Trophoblast cell (in vitro differentiated cells and primary cell): Measurements from ENCODE around the gene WNT9A.
"Not testable (repeated sequence)": the region's sequence is repeated elsewhere in the genome, so short reads cannot be mapped to it uniquely, and the experiment has no call there.

ENCODE experiments used
- DNase-seq, 2 donors: peaks; one replicate each; pipeline ENCODE4 v3.0.0-alpha.2; 2016
- H2AFZ ChIP-seq: 2 replicates; pipeline ENCODE4 v1.6.1; 2013; ENCODE audit warnings: low read length, moderate library complexity, mild to moderate bottlenecking; ENCODE audit not compliant: insufficient read depth, poor library complexity
- H2AK5ac ChIP-seq: 2 replicates; pipeline ENCODE4 v1.6.1; 2013; ENCODE audit warnings: mild to moderate bottlenecking, low read length
- H2BK120ac ChIP-seq: 2 replicates; pipeline ENCODE4 v1.6.1; 2013; ENCODE audit warnings: low read length, mild to moderate bottlenecking, moderate library complexity; ENCODE audit not compliant: insufficient read depth, poor library complexity
- H2BK12ac ChIP-seq: 2 replicates; pipeline ENCODE4 v1.6.1; 2013; ENCODE audit warnings: mild to moderate bottlenecking, low read length, moderate library complexity
- H2BK5ac ChIP-seq: 2 replicates; pipeline ENCODE4 v1.6.1; 2013; ENCODE audit warnings: low read length, low read depth, moderate library complexity, mild to moderate bottlenecking; ENCODE audit not compliant: poor library complexity
- H3K14ac ChIP-seq: 2 replicates; pipeline ENCODE4 v1.6.1; 2013; ENCODE audit warnings: mild to moderate bottlenecking, low read length
- H3K18ac ChIP-seq: 2 replicates; pipeline ENCODE4 v1.6.1; 2013; ENCODE audit warnings: mild to moderate bottlenecking, low read length
- H3K23ac ChIP-seq: 2 replicates; pipeline ENCODE4 v1.6.1; 2013; ENCODE audit warnings: low read length
- H3K27ac ChIP-seq: 2 replicates; pipeline ENCODE4 v1.5.1; 2013; ENCODE audit warnings: low read depth, mild to moderate bottlenecking, inconsistent platforms, low read length, moderate library complexity
- H3K27me3 ChIP-seq: 2 replicates; pipeline ENCODE4 v1.6.1; 2013; ENCODE audit warnings: inconsistent platforms, mild to moderate bottlenecking, low read length, moderate library complexity; ENCODE audit not compliant: insufficient read depth
- H3K36me3 ChIP-seq, 2 experiments: 1 replicate in 1 of 2; 2 replicates in 1 of 2; pipeline ENCODE4 v1.6.1; 2013; ENCODE audit warnings: low read length in 2 of 2, mild to moderate bottlenecking in 2 of 2, moderate library complexity in 1 of 2; ENCODE audit not compliant: insufficient read depth in 2 of 2, control insufficient read depth in 1 of 2
- H3K4ac ChIP-seq: 2 replicates; pipeline ENCODE4 v1.6.1; 2013; ENCODE audit warnings: low read depth, mild to moderate bottlenecking, low read length, moderate library complexity
- H3K4me1 ChIP-seq, 2 experiments: 1 replicate in 1 of 2; 2 replicates in 1 of 2; pipeline ENCODE4 v1.6.1; 2013; ENCODE audit warnings: low read length in 2 of 2, mild to moderate bottlenecking in 2 of 2, moderate library complexity in 1 of 2; ENCODE audit not compliant: insufficient read depth in 2 of 2, control insufficient read depth in 1 of 2
- H3K4me2 ChIP-seq: 2 replicates; pipeline ENCODE4 v1.6.1; 2013; ENCODE audit warnings: inconsistent platforms, mild to moderate bottlenecking, low read length, moderate library complexity
- H3K4me3 ChIP-seq: 2 replicates; pipeline ENCODE4 v1.5.1; 2013; ENCODE audit warnings: mild to moderate bottlenecking, low read depth, low read length, inconsistent platforms
- H3K79me1 ChIP-seq: one replicate; pipeline ENCODE4 v1.6.1; 2013; ENCODE audit warnings: low read length
- H3K79me2 ChIP-seq: 2 replicates; pipeline ENCODE4 v1.6.1; 2013; ENCODE audit warnings: low read length, mild to moderate bottlenecking; ENCODE audit not compliant: control insufficient read depth, insufficient read depth, poor library complexity
- H3K9ac ChIP-seq: 2 replicates; pipeline ENCODE4 v1.6.1; 2013; ENCODE audit warnings: mild to moderate bottlenecking, low read length
- H3K9me3 ChIP-seq: 2 replicates; pipeline ENCODE4 v1.6.1; 2013; ENCODE audit warnings: low read depth, mild to moderate bottlenecking, control low read depth, inconsistent platforms, low read length; ENCODE audit not compliant: insufficient read depth
- H4K12ac ChIP-seq: 2 replicates; pipeline ENCODE4 v1.6.1; 2013; ENCODE audit warnings: low read depth, mild to moderate bottlenecking, low read length, moderate library complexity
- H4K8ac ChIP-seq: 2 replicates; pipeline ENCODE4 v1.6.1; 2013; ENCODE audit warnings: low read depth, mild to moderate bottlenecking, low read length, moderate library complexity
- H4K91ac ChIP-seq: one replicate; pipeline ENCODE4 v1.6.1; 2013; ENCODE audit warnings: low read depth, mild to moderate bottlenecking, low read length, moderate library complexity
- WGBS: extraction: QIAGEN DNeasy Blood & Tissue Kit; methylation state at CpG from one replicate; pipeline ENCODE4 v1.1.7; 2013; ENCODE audit warnings: missing lambda C conversion rate; ENCODE audit not compliant: insufficient read length, insufficient coverage; ENCODE audit errors: extremely low coverage; 5-methylcytosine and 5-hydroxymethylcytosine counted together

Gene WNT9A

DNA sequence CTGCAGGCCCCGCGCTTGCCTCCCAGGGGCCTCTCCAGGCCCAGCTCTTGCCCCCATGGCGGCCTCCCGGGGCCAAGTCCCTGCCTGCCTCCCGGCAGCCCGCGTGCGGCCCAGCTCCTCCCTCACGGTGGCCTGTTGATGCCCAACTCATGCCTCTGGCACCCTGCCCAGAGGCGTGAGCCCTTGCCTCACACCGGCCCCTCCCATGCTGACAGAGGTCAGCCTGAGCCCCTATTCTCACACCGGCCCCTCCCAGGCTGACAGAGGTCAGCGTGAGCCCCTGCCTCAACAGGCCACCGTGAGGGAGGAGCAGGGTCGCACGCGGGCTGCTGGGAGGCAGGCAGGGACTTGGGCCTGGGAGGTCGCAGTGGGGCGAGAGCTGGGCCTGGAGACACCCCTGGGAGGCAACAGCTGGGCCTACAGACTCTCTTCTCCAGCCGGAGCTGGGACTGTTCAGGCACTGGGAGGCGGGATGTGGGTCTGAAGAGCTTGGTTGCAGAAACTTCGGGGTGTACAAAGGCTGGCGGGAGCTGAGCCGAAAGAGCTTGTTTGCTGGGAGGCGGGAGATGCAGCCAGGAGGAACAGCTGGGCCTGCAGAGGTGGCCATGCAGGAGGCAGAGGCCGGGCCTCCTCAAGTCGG is 24.0 kb upstream of the WNT9A start:
- not testable (repeated sequence) for DNase-seq, H3K9ac ChIP-seq, H2BK5ac ChIP-seq, H3K27ac ChIP-seq, H3K36me3 ChIP-seq, H3K9me3 ChIP-seq, H2BK120ac ChIP-seq, H3K4me2 ChIP-seq, H3K4me3 ChIP-seq, H3K4me1 ChIP-seq, H4K8ac ChIP-seq, H3K79me2 ChIP-seq, H3K79me1 ChIP-seq, H2AK5ac ChIP-seq, H3K27me3 ChIP-seq, H3K23ac ChIP-seq, H3K4ac ChIP-seq, H4K12ac ChIP-seq, H2BK12ac ChIP-seq, H4K91ac ChIP-seq, H3K18ac ChIP-seq, H3K14ac ChIP-seq, H2AFZ ChIP-seq
- WGBS, result no CpG with 5 or more reads among the region's 27 CpGs

DNA sequence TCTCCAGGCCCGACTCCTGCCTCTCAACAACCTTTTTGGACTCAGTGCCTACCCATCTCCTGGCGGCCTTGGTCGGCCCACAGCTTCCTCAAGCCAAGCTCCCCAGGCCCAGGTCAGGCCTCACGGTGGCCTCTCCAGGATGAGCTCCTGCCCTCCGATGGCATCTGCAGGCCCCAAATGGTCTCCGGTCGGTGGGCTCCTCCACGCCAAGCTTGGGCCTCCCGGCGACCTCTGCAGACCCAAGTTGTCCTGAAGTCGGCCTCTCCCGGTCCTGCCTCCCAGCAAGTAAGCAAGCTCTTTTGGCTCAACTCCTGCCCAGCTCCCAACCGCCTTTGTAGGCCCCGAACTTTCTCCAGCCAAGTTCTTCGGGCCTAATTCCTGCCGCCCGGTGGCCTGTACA is 23.5 kb upstream of the WNT9A start:
- WGBS, result no CpG with 5 or more reads among the region's 17 CpGs
- not testable (repeated sequence) for H3K79me1 ChIP-seq, H3K9me3 ChIP-seq, H2BK120ac ChIP-seq, H3K18ac ChIP-seq, H3K9ac ChIP-seq, H2BK12ac ChIP-seq, H3K4me3 ChIP-seq, H3K27me3 ChIP-seq, H2AFZ ChIP-seq, H3K27ac ChIP-seq, H3K79me2 ChIP-seq, H4K8ac ChIP-seq, H3K36me3 ChIP-seq, H2AK5ac ChIP-seq, DNase-seq, H3K4ac ChIP-seq, H3K23ac ChIP-seq, H3K14ac ChIP-seq, H4K12ac ChIP-seq, H3K4me2 ChIP-seq, H3K4me1 ChIP-seq, H4K91ac ChIP-seq, H2BK5ac ChIP-seq

DNA sequence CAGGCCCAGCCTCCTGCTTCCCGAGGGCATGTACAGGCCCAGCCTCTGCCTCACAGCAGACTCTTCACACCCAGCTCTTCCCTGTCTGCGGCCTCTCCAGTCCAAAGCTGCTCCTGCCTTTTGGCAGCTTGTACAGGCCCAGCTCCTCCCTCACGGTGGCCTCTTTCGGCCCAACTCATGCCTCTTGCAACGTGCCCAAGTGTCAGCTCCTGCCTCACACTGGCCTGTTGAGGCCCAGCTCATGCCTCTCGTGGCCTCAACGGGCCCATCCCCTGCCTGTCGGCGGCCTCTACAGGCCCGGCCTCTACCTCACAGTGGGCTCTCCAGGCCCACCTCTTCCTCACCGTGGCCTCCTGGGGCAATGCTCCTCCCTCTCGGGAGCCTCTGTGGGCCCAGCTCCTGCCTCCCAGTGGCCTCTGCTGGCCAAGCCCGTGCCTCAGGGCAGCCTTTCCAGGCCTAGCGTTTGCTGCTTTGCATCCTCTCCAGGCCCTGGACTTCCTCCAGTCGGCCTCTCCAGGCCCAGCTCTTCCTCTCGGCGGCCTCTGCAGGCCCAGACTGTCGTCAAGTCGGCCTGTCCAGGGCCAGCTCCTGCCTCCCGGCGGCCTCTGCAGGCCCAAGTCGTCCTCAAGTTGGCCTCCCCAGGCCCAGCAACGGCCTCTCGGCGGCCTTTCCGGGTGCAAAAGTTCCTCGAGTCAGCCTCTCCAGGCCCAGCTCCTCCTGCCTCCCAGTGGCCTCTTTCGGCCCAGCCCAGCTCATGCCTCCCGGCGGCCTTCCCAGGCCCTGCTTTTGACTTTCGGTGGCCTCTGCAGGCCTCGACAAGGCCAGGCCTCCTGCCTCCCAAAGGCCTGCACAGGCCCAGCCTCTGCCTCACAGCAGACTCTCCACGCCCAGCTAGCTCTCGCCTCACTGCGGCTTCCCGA is 22.6 kb upstream of the WNT9A start:
- not testable (repeated sequence) for H3K9ac ChIP-seq, H3K4me3 ChIP-seq, H3K27ac ChIP-seq, H2AFZ ChIP-seq, H2BK120ac ChIP-seq, H3K36me3 ChIP-seq, H3K4me1 ChIP-seq, H3K14ac ChIP-seq, H2BK5ac ChIP-seq, H4K8ac ChIP-seq, H4K91ac ChIP-seq, DNase-seq, H4K12ac ChIP-seq, H3K79me2 ChIP-seq, H2BK12ac ChIP-seq, H2AK5ac ChIP-seq, H3K27me3 ChIP-seq, H3K4me2 ChIP-seq, H3K23ac ChIP-seq, H3K9me3 ChIP-seq, H3K4ac ChIP-seq, H3K18ac ChIP-seq, H3K79me1 ChIP-seq
- no CpG with 5 or more reads among the region's 36 CpGs for WGBS

DNA sequence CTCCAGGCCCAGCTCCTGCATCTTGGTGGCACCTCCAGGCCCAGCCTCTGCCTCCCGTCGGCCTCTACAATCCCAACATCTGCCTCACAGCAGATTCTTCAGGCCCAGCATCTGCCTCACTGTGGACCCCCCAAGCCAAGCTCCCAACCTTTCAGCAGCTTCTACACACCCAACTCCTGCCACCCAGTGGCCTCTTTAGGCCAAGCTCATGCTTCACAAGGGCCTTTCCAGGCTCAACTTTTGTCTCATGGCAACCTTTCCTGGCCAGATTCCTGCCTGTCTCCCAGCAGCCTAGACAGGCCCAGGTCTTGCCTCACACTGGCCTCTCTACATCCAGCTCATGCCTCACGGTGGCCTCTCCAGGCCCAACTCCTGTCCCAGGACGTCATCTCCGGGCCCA is 20.1 kb upstream of the WNT9A start:
- not testable (repeated sequence) for H3K79me1 ChIP-seq, H2AK5ac ChIP-seq, H3K9me3 ChIP-seq, H2BK120ac ChIP-seq, H3K79me2 ChIP-seq, H3K23ac ChIP-seq, H3K27me3 ChIP-seq, H3K18ac ChIP-seq, DNase-seq, H3K36me3 ChIP-seq, H3K4me1 ChIP-seq, H3K4me3 ChIP-seq, H4K91ac ChIP-seq, H4K8ac ChIP-seq, H3K14ac ChIP-seq, H2BK5ac ChIP-seq, H3K4ac ChIP-seq, H3K27ac ChIP-seq, H3K9ac ChIP-seq, H3K4me2 ChIP-seq, H2AFZ ChIP-seq, H2BK12ac ChIP-seq, H4K12ac ChIP-seq
- no CpG with 5 or more reads among the region's 5 CpGs for WGBS
